Right kidney (tissue), 1 donor: ENCODE measurements around the gene DEAF1.

Source experiments
- DNase-seq: peaks from one replicate; pipeline ENCODE4 v3.0.0-alpha.2; 2016

The DEAF1 gene

GRCh38 chr11:613369-613968, 81.6 kb downstream of the DEAF1 start:
- peak; percentile 28 for DNase-seq

- no peak for DNase-seq
These were observed 82.1 kb downstream of the DEAF1 start for GRCh38 chr11:612961-613300.

- no peak for DNase-seq
These were observed 82.6 kb downstream of the DEAF1 start for GRCh38 chr11:612201-612960.

GRCh38 chr11:611001-611996, 83.7 kb downstream of the DEAF1 start:
- no peak for DNase-seq

GRCh38 chr11:610146-610801, 84.7 kb downstream of the DEAF1 start:
- no peak for DNase-seq

- DNase-seq, result no peak
These were observed 85.6 kb downstream of the DEAF1 start for GRCh38 chr11:609341-609811.

GRCh38 chr11:608791-609251, 86.2 kb downstream of the DEAF1 start:
- DNase-seq, result no peak

GRCh38 chr11:607971-608659, 86.9 kb downstream of the DEAF1 start:
- DNase-seq, result no peak

GRCh38 chr11:607020-607780, 87.8 kb downstream of the DEAF1 start:
- DNase-seq, result no peak

GRCh38 chr11:606245-606644, 88.8 kb downstream of the DEAF1 start:
- no peak for DNase-seq

GRCh38 chr11:605286-606129, 89.5 kb downstream of the DEAF1 start:
- no peak for DNase-seq

- no peak for DNase-seq
These were observed 91.9 kb downstream of the DEAF1 start for GRCh38 chr11:603154-603553.

- no peak for DNase-seq
These were observed 93.3 kb downstream of the DEAF1 start for GRCh38 chr11:601573-602245.

- DNase-seq, result no peak
These were observed 96.9 kb downstream of the DEAF1 start for GRCh38 chr11:598005-598680.

- no peak for DNase-seq
These were observed 97.8 kb downstream of the DEAF1 start for GRCh38 chr11:597166-597725.

- no peak for DNase-seq
These were observed 98.6 kb downstream of the DEAF1 start for GRCh38 chr11:596374-596773.

GRCh38 chr11:595400-595799, 99.6 kb downstream of the DEAF1 start:
- no peak for DNase-seq
